Astrocyte (in vitro differentiated cells and primary cell): ENCODE data around the gene ANKRD45. TPM values are rescaled to one million over a fixed set of nuclear protein-coding genes. Genes with fewer than 3 reads are reported as not detected.
"Not testable (repeated sequence)": the region's sequence is repeated elsewhere in the genome, so short reads cannot be mapped to it uniquely, and the experiment has no call there.

Experiments
- DNase-seq: peaks from one replicate; pipeline ENCODE4 v3.0.0-alpha.2; 2010; ENCODE audit warnings: low read depth
- FAIRE-seq: peaks from 2 replicates; lab custom pipeline; 2011; peaks lifted over from hg19 to GRCh38; lab: Jason Lieb, UNC
- H2AFZ ChIP-seq: 2 replicates; pipeline ENCODE4 v1.6.0; 2012; ENCODE audit warnings: low read depth, low read length, inconsistent platforms
- H3K27ac ChIP-seq: 2 replicates; pipeline ENCODE4 v1.5.1; 2011; ENCODE audit warnings: low read depth, low read length, inconsistent platforms
- H3K27me3 ChIP-seq: 2 replicates; pipeline ENCODE4 v1.6.0; 2011; ENCODE audit warnings: low read length, inconsistent platforms; ENCODE audit not compliant: insufficient read depth
- H3K36me3 ChIP-seq: 2 replicates; pipeline ENCODE4 v1.5.1; 2011; ENCODE audit warnings: low read length, inconsistent platforms; ENCODE audit not compliant: insufficient read depth
- H3K4me1 ChIP-seq: 2 replicates; pipeline ENCODE4 v1.5.1; 2011; ENCODE audit warnings: low read length, inconsistent platforms; ENCODE audit not compliant: insufficient read depth
- H3K4me2 ChIP-seq: 2 replicates; pipeline ENCODE4 v1.6.0; 2012; ENCODE audit warnings: low read length, inconsistent platforms
- H3K4me3 ChIP-seq: 2 replicates; pipeline ENCODE4 v1.5.1; 2011; ENCODE audit warnings: low read depth, mild to moderate bottlenecking, low read length, inconsistent platforms; ENCODE audit not compliant: insufficient read depth
- H3K79me2 ChIP-seq: 2 replicates; pipeline ENCODE4 v1.6.0; 2012; ENCODE audit warnings: mild to moderate bottlenecking, low read length, inconsistent platforms; ENCODE audit not compliant: insufficient read depth
- H3K9ac ChIP-seq: 2 replicates; pipeline ENCODE4 v1.6.0; 2012; ENCODE audit warnings: mild to moderate bottlenecking, low read length, inconsistent platforms
- H3K9me3 ChIP-seq: 2 replicates; pipeline ENCODE4 v1.5.1; 2012; ENCODE audit warnings: low read depth, mild to moderate bottlenecking, low read length, inconsistent platforms; ENCODE audit not compliant: insufficient read depth
- H4K20me1 ChIP-seq: 2 replicates; pipeline ENCODE4 v1.6.0; 2012; ENCODE audit warnings: low read length, inconsistent platforms; ENCODE audit not compliant: insufficient read depth
- H3K27ac Mint-ChIP-seq: one replicate; pipeline ENCODE4 v1.8.0; 2021; ENCODE audit warnings: mild to moderate bottlenecking, mixed read lengths; ENCODE audit not compliant: unreplicated experiment
- H3K27me3 Mint-ChIP-seq: one replicate; pipeline ENCODE4 v1.8.0; 2021; ENCODE audit warnings: low read depth, mixed read lengths; ENCODE audit not compliant: unreplicated experiment
- H3K36me3 Mint-ChIP-seq: one replicate; pipeline ENCODE4 v1.8.0; 2021; ENCODE audit warnings: low read depth, mixed read lengths; ENCODE audit not compliant: unreplicated experiment
- H3K4me1 Mint-ChIP-seq: one replicate; pipeline ENCODE4 v1.8.0; 2021; ENCODE audit warnings: low read depth, mixed read lengths; ENCODE audit not compliant: unreplicated experiment
- H3K4me3 Mint-ChIP-seq: one replicate; pipeline ENCODE4 v1.8.0; 2021; ENCODE audit warnings: mild to moderate bottlenecking, moderate library complexity, mixed read lengths; ENCODE audit not compliant: unreplicated experiment
- H3K9me3 Mint-ChIP-seq: one replicate; pipeline ENCODE4 v1.8.0; 2021; ENCODE audit warnings: mild to moderate bottlenecking, mixed read lengths; ENCODE audit not compliant: unreplicated experiment
- EZH2 ChIP-seq: IDR thresholded peaks from 2 replicates; pipeline ENCODE4 v1.6.1; 2012; ENCODE audit warnings: mild to moderate bottlenecking, low read length, inconsistent platforms; ENCODE audit not compliant: insufficient read depth
- total RNA-seq: library from RNA; stranded (reverse); gene quantifications from 2 replicates; pipeline ENCODE4 v1.2.1, GENCODE V29; 2021
- TF ChIP-seq, protein P1 (sequence below): IDR thresholded peaks from 2 replicates; pipeline ENCODE4 v1.5.1; 2011; ENCODE audit warnings: low read depth, mild to moderate bottlenecking, inconsistent platforms, low read length, moderate library complexity; ENCODE audit not compliant: insufficient read depth

Gene ANKRD45
- total RNA-seq, 1 donor from 2014 or later, result 1.4 TPM

DNA sequence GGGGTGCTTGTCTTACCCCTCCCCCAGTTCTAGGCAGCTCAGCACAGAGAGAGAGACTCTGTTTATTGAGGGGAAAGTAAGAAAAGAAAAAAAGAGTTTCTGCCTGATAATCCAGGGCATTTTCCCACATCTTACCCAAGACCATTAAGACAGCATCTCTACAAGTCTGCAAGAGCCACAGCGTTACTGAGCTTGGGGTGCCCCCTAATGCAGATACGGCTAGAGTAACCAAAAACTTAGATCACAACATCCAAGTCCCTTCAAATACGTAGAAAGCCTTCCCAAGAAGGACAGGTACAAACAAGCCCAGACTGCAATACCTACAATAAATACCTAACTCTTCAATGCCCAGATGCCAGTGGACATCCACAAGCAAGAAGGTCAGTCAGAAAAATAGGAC, 40.8 kb downstream of the ANKRD45 start:
- Histone ChIP-seq H3K36me3 (no peaks in the 10 kb centered on the region), H3K27me3 (no peaks in the 10 kb centered on the region), H3K4me3 (no peak overlapping the region), H3K27ac (no peak overlapping the region), H3K4me1 (no peaks in the 10 kb centered on the region), H4K20me1 (no peaks in the 10 kb centered on the region), H3K4me2 (no peak overlapping the region), H3K9ac (no peak overlapping the region), H3K9me3 (no peaks in the 10 kb centered on the region), H2AFZ (no peak overlapping the region), H3K79me2 (no peaks in the 10 kb centered on the region)
- H3K36me3 Mint-ChIP-seq, result no peaks in the 10 kb centered on the region
- H3K27ac Mint-ChIP-seq, result no peak overlapping the region
- no peak for TF ChIP-seq EZH2
- TF ChIP-seq, protein P1, sequence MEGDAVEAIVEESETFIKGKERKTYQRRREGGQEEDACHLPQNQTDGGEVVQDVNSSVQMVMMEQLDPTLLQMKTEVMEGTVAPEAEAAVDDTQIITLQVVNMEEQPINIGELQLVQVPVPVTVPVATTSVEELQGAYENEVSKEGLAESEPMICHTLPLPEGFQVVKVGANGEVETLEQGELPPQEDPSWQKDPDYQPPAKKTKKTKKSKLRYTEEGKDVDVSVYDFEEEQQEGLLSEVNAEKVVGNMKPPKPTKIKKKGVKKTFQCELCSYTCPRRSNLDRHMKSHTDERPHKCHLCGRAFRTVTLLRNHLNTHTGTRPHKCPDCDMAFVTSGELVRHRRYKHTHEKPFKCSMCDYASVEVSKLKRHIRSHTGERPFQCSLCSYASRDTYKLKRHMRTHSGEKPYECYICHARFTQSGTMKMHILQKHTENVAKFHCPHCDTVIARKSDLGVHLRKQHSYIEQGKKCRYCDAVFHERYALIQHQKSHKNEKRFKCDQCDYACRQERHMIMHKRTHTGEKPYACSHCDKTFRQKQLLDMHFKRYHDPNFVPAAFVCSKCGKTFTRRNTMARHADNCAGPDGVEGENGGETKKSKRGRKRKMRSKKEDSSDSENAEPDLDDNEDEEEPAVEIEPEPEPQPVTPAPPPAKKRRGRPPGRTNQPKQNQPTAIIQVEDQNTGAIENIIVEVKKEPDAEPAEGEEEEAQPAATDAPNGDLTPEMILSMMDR, result no peak
- H3K4me3 Mint-ChIP-seq, result no peak overlapping the region
- H3K9me3 Mint-ChIP-seq, result peaks cover 2% of the 10 kb centered on the region
- FAIRE-seq, result no peak
- no peak for DNase-seq
- no peaks in the 10 kb centered on the region for H3K27me3 Mint-ChIP-seq
- H3K4me1 Mint-ChIP-seq, result no peaks in the 10 kb centered on the region

DNA sequence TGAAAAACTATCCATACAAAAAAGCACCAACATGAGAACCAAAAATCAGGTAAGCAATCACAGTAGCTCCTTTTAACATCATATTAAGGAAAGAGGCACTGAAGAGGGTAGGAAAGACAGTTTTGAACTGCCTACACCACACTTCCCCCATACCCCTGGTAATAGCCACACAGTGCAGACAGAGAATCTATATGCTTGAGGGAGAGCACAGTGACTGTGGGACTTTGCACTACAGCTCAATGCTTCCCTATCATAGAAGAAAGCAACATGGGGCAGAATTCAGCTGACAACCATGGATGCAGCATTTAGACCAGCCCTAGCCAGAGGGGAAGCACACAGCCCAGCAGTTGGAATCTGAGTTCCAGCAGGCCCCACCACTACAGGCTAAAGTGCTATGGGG, 42.4 kb downstream of the ANKRD45 start:
- Mint-ChIP-seq H3K4me3 (peak overlapping the region; percentile 35), H3K27ac (no peak overlapping the region), H3K9me3 (no peaks in the 10 kb centered on the region), H3K36me3 (no peaks in the 10 kb centered on the region), H3K4me1 (no peaks in the 10 kb centered on the region), H3K27me3 (no peaks in the 10 kb centered on the region)
- H2AFZ ChIP-seq, result no peak overlapping the region
- DNase-seq, result no peak
- H3K79me2 ChIP-seq, result no peaks in the 10 kb centered on the region
- no peak overlapping the region for H3K4me3 ChIP-seq
- H3K27me3 ChIP-seq, result no peaks in the 10 kb centered on the region
- no peak overlapping the region for H3K9ac ChIP-seq
- no peaks in the 10 kb centered on the region for H3K4me1 ChIP-seq
- TF ChIP-seq EZH2, result no peak
- TF ChIP-seq, protein P1, result no peak
- H3K9me3 ChIP-seq, result no peaks in the 10 kb centered on the region
- H3K36me3 ChIP-seq, result no peaks in the 10 kb centered on the region
- no peak overlapping the region for H3K27ac ChIP-seq
- no peaks in the 10 kb centered on the region for H4K20me1 ChIP-seq
- H3K4me2 ChIP-seq, result no peak overlapping the region
- no peak for FAIRE-seq

DNA sequence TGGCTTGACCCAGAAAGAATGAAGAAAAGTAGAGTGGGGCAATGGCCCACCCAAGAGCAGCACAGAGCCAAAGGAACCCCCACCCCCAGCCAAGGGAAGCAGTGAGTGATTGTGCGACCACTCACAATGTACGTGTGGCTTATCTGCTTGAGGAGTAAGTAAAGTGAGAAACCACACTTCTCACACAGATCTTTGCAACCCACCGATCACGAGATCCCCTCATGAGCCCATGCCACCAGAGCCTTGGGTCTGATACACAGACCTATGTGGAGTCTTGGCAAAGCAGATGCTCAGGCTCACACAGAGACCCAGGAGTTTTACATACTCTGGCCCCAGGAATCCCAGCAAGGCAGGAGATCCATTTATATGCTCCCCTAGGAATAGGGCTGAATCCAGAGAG, 52.8 kb downstream of the ANKRD45 start:
- H3K27ac Mint-ChIP-seq, result no peak overlapping the region
- no peak overlapping the region for H3K4me3 ChIP-seq
- H3K4me1 Mint-ChIP-seq, result no peaks in the 10 kb centered on the region
- no peak overlapping the region for H3K4me3 Mint-ChIP-seq
- no peak overlapping the region for H3K4me2 ChIP-seq
- no peak overlapping the region for H2AFZ ChIP-seq
- H3K4me1 ChIP-seq, result no peaks in the 10 kb centered on the region
- no peak overlapping the region for H3K9ac ChIP-seq
- H4K20me1 ChIP-seq, result no peaks in the 10 kb centered on the region
- no peak for DNase-seq
- no peaks in the 10 kb centered on the region for H3K36me3 ChIP-seq
- H3K79me2 ChIP-seq, result no peaks in the 10 kb centered on the region
- H3K27ac ChIP-seq, result no peak overlapping the region
- no peak for TF ChIP-seq EZH2
- TF ChIP-seq, protein P1, result no peak
- peaks cover 3% of the 10 kb centered on the region for H3K36me3 Mint-ChIP-seq
- H3K27me3 Mint-ChIP-seq, result no peaks in the 10 kb centered on the region
- H3K9me3 Mint-ChIP-seq, result peaks cover 22% of the 10 kb centered on the region
- no peak for FAIRE-seq
- no peaks in the 10 kb centered on the region for H3K9me3 ChIP-seq
- H3K27me3 ChIP-seq, result no peaks in the 10 kb centered on the region

DNA sequence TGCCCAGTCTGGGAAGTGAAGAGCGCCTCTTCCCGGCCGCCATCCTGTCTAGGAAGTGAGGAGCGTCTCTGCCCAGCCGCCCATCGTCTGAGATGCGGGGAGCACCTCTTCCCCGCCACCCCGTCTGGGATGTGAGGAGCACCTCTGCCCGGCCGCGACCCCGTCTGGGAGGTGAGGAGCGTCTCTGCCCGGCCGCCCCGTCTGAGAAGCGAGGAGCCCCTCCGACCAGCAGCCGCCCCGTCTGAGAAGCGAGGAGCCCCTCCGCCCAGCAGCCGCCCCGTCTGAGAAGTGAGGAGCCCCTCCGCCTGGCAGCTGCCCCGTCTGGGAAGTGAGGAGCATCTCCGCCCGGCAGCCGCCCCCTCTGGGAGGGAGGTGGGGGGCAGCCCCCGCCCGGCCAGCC, 56.6 kb downstream of the ANKRD45 start:
- not testable (repeated sequence) for H3K4me1 Mint-ChIP-seq, H3K36me3 Mint-ChIP-seq, H3K9me3 Mint-ChIP-seq, H3K27ac Mint-ChIP-seq, H3K36me3 ChIP-seq, H3K4me3 Mint-ChIP-seq, H4K20me1 ChIP-seq, H3K9me3 ChIP-seq, H2AFZ ChIP-seq, H3K4me3 ChIP-seq, DNase-seq, H3K27me3 ChIP-seq, H3K4me2 ChIP-seq, H3K27me3 Mint-ChIP-seq, H3K27ac ChIP-seq, H3K4me1 ChIP-seq, FAIRE-seq, H3K79me2 ChIP-seq, H3K9ac ChIP-seq
